Measurements from ENCODE around the gene TCOF1.

TCOF1 gene

GRCh38 chr5:150357326-150358260, at the start of gene TCOF1:
Gene TCOF1, plus strand, starts transcription at chr5:150357697. Its CDS starts 50 bp downstream, at chr5:150357747.
- DNase-seq, result peak; percentile 97
- Mint-ChIP-seq H3K4me3 (peak within 1 kb of the TSS; percentile 84), H3K9me3 (no peaks in the 10 kb centered on the region), H3K4me1 (peaks cover 39% of the 10 kb centered on the region), H3K27me3 (peaks cover 22% of the 10 kb centered on the region), H3K36me3 (peaks cover 26% of the 10 kb centered on the region), H3K27ac (peak within 1 kb of the TSS; percentile 86)
- CTCF ChIA-PET, result no interaction called here

GRCh38 chr5:150309101-150309885, 48.2 kb upstream of the TCOF1 start:
- H3K4me1 Mint-ChIP-seq, result no peaks in the 10 kb centered on the region
- H3K4me3 Mint-ChIP-seq, result no peak overlapping the region
- H3K9me3 Mint-ChIP-seq, result no peaks in the 10 kb centered on the region
- H3K27me3 Mint-ChIP-seq, result peaks cover 31% of the 10 kb centered on the region
- CTCF ChIA-PET, result interaction anchor here (1.0 kb wide), 1 partner anchor 11 kb away, joined by 3 read pairs; no protein-coding TSS in a partner anchor
- no peaks in the 10 kb centered on the region for H3K36me3 Mint-ChIP-seq
- no peak for DNase-seq
- H3K27ac Mint-ChIP-seq, result no peak overlapping the region

GRCh38 chr5:150309886-150310239, 47.6 kb upstream of the TCOF1 start:
- no peak for DNase-seq
- Mint-ChIP-seq H3K36me3 (no peaks in the 10 kb centered on the region), H3K27me3 (peaks cover 30% of the 10 kb centered on the region), H3K4me3 (no peak overlapping the region), H3K4me1 (no peaks in the 10 kb centered on the region), H3K9me3 (no peaks in the 10 kb centered on the region), H3K27ac (no peak overlapping the region)
- CTCF ChIA-PET, result no interaction called here

GRCh38 chr5:150310246-150310645, 47.3 kb upstream of the TCOF1 start:
- no peak for DNase-seq
- no peak overlapping the region for H3K4me3 Mint-ChIP-seq
- CTCF ChIA-PET, result no interaction called here
- H3K27me3 Mint-ChIP-seq, result peaks cover 27% of the 10 kb centered on the region
- H3K36me3 Mint-ChIP-seq, result no peaks in the 10 kb centered on the region
- no peak overlapping the region for H3K27ac Mint-ChIP-seq
- H3K9me3 Mint-ChIP-seq, result no peaks in the 10 kb centered on the region
- H3K4me1 Mint-ChIP-seq, result no peaks in the 10 kb centered on the region

- no peaks in the 10 kb centered on the region for H3K4me1 Mint-ChIP-seq
- H3K27ac Mint-ChIP-seq, result no peak overlapping the region
- H3K9me3 Mint-ChIP-seq, result no peaks in the 10 kb centered on the region
- DNase-seq, result no peak
- peaks cover 22% of the 10 kb centered on the region for H3K27me3 Mint-ChIP-seq
- CTCF ChIA-PET, result interaction anchor here (0.8 kb wide), 1 partner anchor 40 kb away, joined by 3 read pairs; no protein-coding TSS in a partner anchor
- no peaks in the 10 kb centered on the region for H3K36me3 Mint-ChIP-seq
- no peak overlapping the region for H3K4me3 Mint-ChIP-seq
These were observed 46.3 kb upstream of the TCOF1 start for GRCh38 chr5:150311015-150311692.

- Mint-ChIP-seq H3K36me3 (no peaks in the 10 kb centered on the region), H3K27ac (no peak overlapping the region), H3K4me1 (no peaks in the 10 kb centered on the region), H3K9me3 (no peaks in the 10 kb centered on the region), H3K4me3 (no peak overlapping the region), H3K27me3 (peaks cover 15% of the 10 kb centered on the region)
- no peak for DNase-seq
- CTCF ChIA-PET, result no interaction called here
These were observed 45.0 kb upstream of the TCOF1 start for GRCh38 chr5:150312518-150312917.

GRCh38 chr5:150313501-150313900, 44.0 kb upstream of the TCOF1 start:
- CTCF ChIA-PET, result no interaction called here
- Mint-ChIP-seq H3K4me1 (no peaks in the 10 kb centered on the region), H3K9me3 (no peaks in the 10 kb centered on the region), H3K4me3 (no peak overlapping the region), H3K27me3 (peaks cover 15% of the 10 kb centered on the region), H3K36me3 (no peaks in the 10 kb centered on the region), H3K27ac (no peak overlapping the region)
- DNase-seq, result no peak

- H3K9me3 Mint-ChIP-seq, result no peaks in the 10 kb centered on the region
- H3K4me3 Mint-ChIP-seq, result no peak overlapping the region
- H3K4me1 Mint-ChIP-seq, result no peaks in the 10 kb centered on the region
- CTCF ChIA-PET, result no interaction called here
- H3K27ac Mint-ChIP-seq, result no peak overlapping the region
- DNase-seq, result no peak
- no peaks in the 10 kb centered on the region for H3K36me3 Mint-ChIP-seq
- peaks cover 15% of the 10 kb centered on the region for H3K27me3 Mint-ChIP-seq
These were observed 43.4 kb upstream of the TCOF1 start for GRCh38 chr5:150313921-150314716.

- DNase-seq, result no peak
- CTCF ChIA-PET, result no interaction called here
- Mint-ChIP-seq H3K27ac (no peak overlapping the region), H3K9me3 (no peaks in the 10 kb centered on the region), H3K36me3 (no peaks in the 10 kb centered on the region), H3K27me3 (peaks cover 11% of the 10 kb centered on the region), H3K4me3 (no peak overlapping the region), H3K4me1 (no peaks in the 10 kb centered on the region)
These were observed 42.3 kb upstream of the TCOF1 start for GRCh38 chr5:150315245-150315644.

- CTCF ChIA-PET, result no interaction called here
- Mint-ChIP-seq H3K9me3 (no peaks in the 10 kb centered on the region), H3K4me1 (no peaks in the 10 kb centered on the region), H3K27ac (no peak overlapping the region), H3K4me3 (no peak overlapping the region), H3K36me3 (no peaks in the 10 kb centered on the region), H3K27me3 (peaks cover 11% of the 10 kb centered on the region)
- DNase-seq, result no peak
These were observed 41.2 kb upstream of the TCOF1 start for GRCh38 chr5:150316320-150316719.

GRCh38 chr5:150317048-150318003, 40.2 kb upstream of the TCOF1 start:
- CTCF ChIA-PET, result no interaction called here
- Mint-ChIP-seq H3K4me1 (peaks cover 2% of the 10 kb centered on the region), H3K36me3 (no peaks in the 10 kb centered on the region), H3K27ac (no peak overlapping the region), H3K9me3 (no peaks in the 10 kb centered on the region), H3K27me3 (peaks cover 9% of the 10 kb centered on the region), H3K4me3 (no peak overlapping the region)
- no peak for DNase-seq

GRCh38 chr5:150318613-150319483, 38.6 kb upstream of the TCOF1 start:
- Mint-ChIP-seq H3K27ac (no peak overlapping the region), H3K9me3 (no peaks in the 10 kb centered on the region), H3K36me3 (no peaks in the 10 kb centered on the region), H3K4me3 (no peak overlapping the region), H3K27me3 (peaks cover 6% of the 10 kb centered on the region), H3K4me1 (peaks cover 2% of the 10 kb centered on the region)
- DNase-seq, result no peak
- CTCF ChIA-PET, result no interaction called here

Data from activated naive CD4-positive, alpha-beta T cell treated with anti-CD3 and anti-CD28 coated beads, Interleukin-2, amount 10 ng/mL, durations not matched to agents 7 days and 5 days (primary cell).